Neural cell (in vitro differentiated cells): Measurements from ENCODE around the gene HGF.

ENCODE experiments used
- CTCF ChIP-seq: fragments of 450-650 bp; IDR thresholded peaks from 2 replicates; pipeline ENCODE4 v1.5.1; 2014; ENCODE audit warnings: antibody characterized with exemption, mild to moderate bottlenecking, moderate library complexity; ENCODE audit not compliant: poor library complexity, severe bottlenecking
- EP300 ChIP-seq: fragments of 450-650 bp; conservative IDR thresholded peaks from 2 replicates; pipeline ENCODE4 v1.6.1; 2014; ENCODE audit warnings: antibody characterized with exemption, mild to moderate bottlenecking, moderate library complexity; ENCODE audit not compliant: poor library complexity, severe bottlenecking
- EZH2 ChIP-seq: fragments of 200-600, 300-800 bp; shearing (Covaris generic), sonication (generic); IDR thresholded peaks from 2 replicates; pipeline ENCODE4 v1.6.1; 2014; ENCODE audit warnings: antibody characterized with exemption, low read length, borderline replicate concordance, mild to moderate bottlenecking; ENCODE audit not compliant: insufficient read depth, poor library complexity, severe bottlenecking
- POLR2AphosphoS5 ChIP-seq: IDR thresholded peaks from 2 replicates; pipeline ENCODE4 v1.6.1; 2012
- TAF1 ChIP-seq: IDR thresholded peaks from 2 replicates; pipeline ENCODE4 v1.6.1; 2012; ENCODE audit warnings: low read depth
- TF ChIP-seq, protein P1 (sequence below): IDR thresholded peaks from 2 replicates; pipeline ENCODE4 v1.6.1; 2012; ENCODE audit warnings: borderline replicate concordance

DNA sequence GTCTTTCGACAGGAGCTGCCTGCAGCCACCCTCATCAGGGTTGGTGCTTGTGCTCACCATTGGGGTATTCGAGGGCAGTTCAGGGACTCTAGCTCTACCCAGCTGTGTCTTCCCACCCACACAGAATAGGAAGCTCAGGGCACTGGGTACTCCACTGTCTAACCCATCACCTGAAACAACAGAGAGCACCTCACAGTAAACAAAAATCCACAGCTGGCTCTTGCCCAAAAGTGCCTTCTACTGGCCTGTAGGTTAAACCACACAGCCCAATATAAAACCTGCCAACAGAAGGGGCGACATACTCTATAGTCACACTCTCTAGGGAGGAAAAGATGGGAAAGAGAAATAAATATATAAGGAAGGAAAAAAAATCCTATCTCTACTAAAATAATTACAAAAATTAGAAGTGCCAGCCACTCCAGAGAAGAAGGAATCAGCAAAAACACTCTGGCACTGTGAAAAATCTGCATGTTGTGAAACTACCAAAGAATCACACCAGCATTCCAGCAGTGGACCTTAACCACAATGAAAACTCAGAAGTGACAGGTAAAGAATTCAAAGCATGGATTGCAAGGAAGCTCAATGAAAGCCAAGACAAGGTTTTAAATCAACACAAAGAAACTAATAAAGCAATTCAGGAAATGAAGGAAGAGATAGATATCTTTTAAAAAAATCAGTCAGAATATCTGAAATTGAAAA, 110.0 kb downstream of the HGF start:
- TF ChIP-seq EZH2 = no peak
- no peak for TF ChIP-seq TAF1
- TF ChIP-seq POLR2AphosphoS5 = no peak
- TF ChIP-seq CTCF = no peak
- TF ChIP-seq EP300 = no peak
- TF ChIP-seq, protein P1, sequence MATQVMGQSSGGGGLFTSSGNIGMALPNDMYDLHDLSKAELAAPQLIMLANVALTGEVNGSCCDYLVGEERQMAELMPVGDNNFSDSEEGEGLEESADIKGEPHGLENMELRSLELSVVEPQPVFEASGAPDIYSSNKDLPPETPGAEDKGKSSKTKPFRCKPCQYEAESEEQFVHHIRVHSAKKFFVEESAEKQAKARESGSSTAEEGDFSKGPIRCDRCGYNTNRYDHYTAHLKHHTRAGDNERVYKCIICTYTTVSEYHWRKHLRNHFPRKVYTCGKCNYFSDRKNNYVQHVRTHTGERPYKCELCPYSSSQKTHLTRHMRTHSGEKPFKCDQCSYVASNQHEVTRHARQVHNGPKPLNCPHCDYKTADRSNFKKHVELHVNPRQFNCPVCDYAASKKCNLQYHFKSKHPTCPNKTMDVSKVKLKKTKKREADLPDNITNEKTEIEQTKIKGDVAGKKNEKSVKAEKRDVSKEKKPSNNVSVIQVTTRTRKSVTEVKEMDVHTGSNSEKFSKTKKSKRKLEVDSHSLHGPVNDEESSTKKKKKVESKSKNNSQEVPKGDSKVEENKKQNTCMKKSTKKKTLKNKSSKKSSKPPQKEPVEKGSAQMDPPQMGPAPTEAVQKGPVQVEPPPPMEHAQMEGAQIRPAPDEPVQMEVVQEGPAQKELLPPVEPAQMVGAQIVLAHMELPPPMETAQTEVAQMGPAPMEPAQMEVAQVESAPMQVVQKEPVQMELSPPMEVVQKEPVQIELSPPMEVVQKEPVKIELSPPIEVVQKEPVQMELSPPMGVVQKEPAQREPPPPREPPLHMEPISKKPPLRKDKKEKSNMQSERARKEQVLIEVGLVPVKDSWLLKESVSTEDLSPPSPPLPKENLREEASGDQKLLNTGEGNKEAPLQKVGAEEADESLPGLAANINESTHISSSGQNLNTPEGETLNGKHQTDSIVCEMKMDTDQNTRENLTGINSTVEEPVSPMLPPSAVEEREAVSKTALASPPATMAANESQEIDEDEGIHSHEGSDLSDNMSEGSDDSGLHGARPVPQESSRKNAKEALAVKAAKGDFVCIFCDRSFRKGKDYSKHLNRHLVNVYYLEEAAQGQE = no peak
